Esophagus squamous epithelium (tissue), 5 donors: ENCODE data around the gene CATSPER1. TPM values are rescaled to one million over a fixed set of nuclear protein-coding genes. Genes with fewer than 3 reads are reported as not detected.

ENCODE experiments used
- DNase-seq: peaks from one replicate; lab custom pipeline; 2025; lab: John Stamatoyannopoulos, UW
- H3K27ac ChIP-seq, 4 donors: fragments of 200-600 bp; sonication (generic); one replicate each; pipeline ENCODE4 v1.5.1; 2016 to 2019; ENCODE audit warnings: mild to moderate bottlenecking in 1 of 4
- H3K27me3 ChIP-seq, 4 donors: fragments of 200-600 bp; sonication (generic); 1 replicate in 3 of 4; 2 replicates in 1 of 4; pipeline versions ENCODE4 v1.5.1 to v1.6.0; 2017 to 2021; ENCODE audit warnings: antibody characterized with exemption in 1 of 4
- H3K36me3 ChIP-seq, 3 donors: fragments of 200-600 bp; sonication (generic); one replicate each; pipeline ENCODE4 v1.5.1; 2016 to 2019
- H3K4me1 ChIP-seq, 3 donors: fragments of 200-600 bp; sonication (generic); one replicate each; pipeline ENCODE4 v1.5.1; 2017 to 2019
- H3K4me3 ChIP-seq, 4 donors: fragments of 200-600 bp; sonication (generic); 1 replicate in 3 of 4; 2 replicates in 1 of 4; pipeline ENCODE4 v1.5.1; 2016 to 2019; ENCODE audit warnings: mild to moderate bottlenecking in 2 of 4, moderate library complexity in 1 of 4
- H3K9me3 ChIP-seq, 3 donors: fragments of 200-600 bp; sonication (generic); one replicate each; pipeline ENCODE4 v1.5.1; 2016 to 2019
- POLR2A ChIP-seq, 4 donors: fragments of 450-650 bp; IDR thresholded peaks; one replicate each; pipeline ENCODE4 v1.6.1; 2017; ENCODE audit warnings: antibody characterized with exemption in 4 of 4, mild to moderate bottlenecking in 4 of 4, moderate library complexity in 3 of 4
- WGBS, 2 donors: methylation state at CpG; one replicate each; pipeline ENCODE4 v1.1.5; 2018; 5-methylcytosine and 5-hydroxymethylcytosine counted together
- intact Hi-C: fragments of 100-400 bp; cut with DNase I; formaldehyde crosslinking; loops from one replicate; pipeline ENCODE4 v1.15.0; 2022
- total RNA-seq, 4 donors: library from RNA; depleted of rRNA; stranded (reverse); fragments of >200 nt; gene quantifications; one replicate each; pipeline ENCODE4 v1.1.0, GENCODE V29; 2016
- TF ChIP-seq, protein P1 (sequence below), 6 experiments: fragments of 450-650 bp in 4 of 6; fragments of 200-600 bp in 2 of 6; sonication (generic) in 2 of 6; IDR thresholded peaks; one replicate each; pipeline ENCODE4 v1.5.1; 2016 to 2019; ENCODE audit warnings: antibody characterized with exemption in 6 of 6, mild to moderate bottlenecking in 4 of 6, moderate library complexity in 4 of 6
- donor health status: DM: yes; HTN: yes; CAD: no.

The CATSPER1 gene
- total RNA-seq, 4 donors from 2014 or later, result not detected

DNA sequence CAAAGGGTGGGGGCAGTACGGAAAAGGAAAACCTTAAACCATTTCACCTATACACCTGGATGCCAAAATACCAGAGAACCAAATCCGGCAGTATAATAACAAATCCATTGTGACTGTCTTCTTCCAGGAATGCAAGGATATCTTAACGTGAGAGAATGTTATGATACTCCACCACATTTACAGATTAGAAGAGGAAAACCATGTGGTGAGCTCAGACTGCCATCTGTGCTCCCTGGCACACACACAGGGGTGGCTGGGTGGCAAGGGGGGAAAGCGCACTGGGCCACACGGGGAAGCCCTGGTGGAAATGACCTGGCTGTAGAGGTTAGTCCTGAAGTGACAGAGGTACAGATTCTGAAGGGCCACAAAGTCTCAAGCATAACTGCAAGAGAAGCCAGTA, 34.2 kb downstream of the CATSPER1 start:
- intact Hi-C loops, result no loop called here
- TF ChIP-seq, protein P1, sequence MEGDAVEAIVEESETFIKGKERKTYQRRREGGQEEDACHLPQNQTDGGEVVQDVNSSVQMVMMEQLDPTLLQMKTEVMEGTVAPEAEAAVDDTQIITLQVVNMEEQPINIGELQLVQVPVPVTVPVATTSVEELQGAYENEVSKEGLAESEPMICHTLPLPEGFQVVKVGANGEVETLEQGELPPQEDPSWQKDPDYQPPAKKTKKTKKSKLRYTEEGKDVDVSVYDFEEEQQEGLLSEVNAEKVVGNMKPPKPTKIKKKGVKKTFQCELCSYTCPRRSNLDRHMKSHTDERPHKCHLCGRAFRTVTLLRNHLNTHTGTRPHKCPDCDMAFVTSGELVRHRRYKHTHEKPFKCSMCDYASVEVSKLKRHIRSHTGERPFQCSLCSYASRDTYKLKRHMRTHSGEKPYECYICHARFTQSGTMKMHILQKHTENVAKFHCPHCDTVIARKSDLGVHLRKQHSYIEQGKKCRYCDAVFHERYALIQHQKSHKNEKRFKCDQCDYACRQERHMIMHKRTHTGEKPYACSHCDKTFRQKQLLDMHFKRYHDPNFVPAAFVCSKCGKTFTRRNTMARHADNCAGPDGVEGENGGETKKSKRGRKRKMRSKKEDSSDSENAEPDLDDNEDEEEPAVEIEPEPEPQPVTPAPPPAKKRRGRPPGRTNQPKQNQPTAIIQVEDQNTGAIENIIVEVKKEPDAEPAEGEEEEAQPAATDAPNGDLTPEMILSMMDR (IDR thresholded peaks at IDR 0.05), result no peak
- no peak for TF ChIP-seq POLR2A (IDR thresholded peaks at IDR 0.05)
- DNase-seq, result no peak
- no peaks in the 10 kb centered on the region for H3K9me3 ChIP-seq
- WGBS, 2 donors, result 79 to 84% methylated on average over 5 of the region's 5 CpGs
- H3K27me3 ChIP-seq, result no peaks in the 10 kb centered on the region
- peaks cover 0 to 6% (median 0%) of the 10 kb centered on the region in 3 donors for H3K4me1 ChIP-seq
- H3K27ac ChIP-seq, result no peak overlapping the region
- no peak overlapping the region for H3K4me3 ChIP-seq
- peaks cover 0 to 28% (median 0%) of the 10 kb centered on the region in 3 donors for H3K36me3 ChIP-seq

DNA sequence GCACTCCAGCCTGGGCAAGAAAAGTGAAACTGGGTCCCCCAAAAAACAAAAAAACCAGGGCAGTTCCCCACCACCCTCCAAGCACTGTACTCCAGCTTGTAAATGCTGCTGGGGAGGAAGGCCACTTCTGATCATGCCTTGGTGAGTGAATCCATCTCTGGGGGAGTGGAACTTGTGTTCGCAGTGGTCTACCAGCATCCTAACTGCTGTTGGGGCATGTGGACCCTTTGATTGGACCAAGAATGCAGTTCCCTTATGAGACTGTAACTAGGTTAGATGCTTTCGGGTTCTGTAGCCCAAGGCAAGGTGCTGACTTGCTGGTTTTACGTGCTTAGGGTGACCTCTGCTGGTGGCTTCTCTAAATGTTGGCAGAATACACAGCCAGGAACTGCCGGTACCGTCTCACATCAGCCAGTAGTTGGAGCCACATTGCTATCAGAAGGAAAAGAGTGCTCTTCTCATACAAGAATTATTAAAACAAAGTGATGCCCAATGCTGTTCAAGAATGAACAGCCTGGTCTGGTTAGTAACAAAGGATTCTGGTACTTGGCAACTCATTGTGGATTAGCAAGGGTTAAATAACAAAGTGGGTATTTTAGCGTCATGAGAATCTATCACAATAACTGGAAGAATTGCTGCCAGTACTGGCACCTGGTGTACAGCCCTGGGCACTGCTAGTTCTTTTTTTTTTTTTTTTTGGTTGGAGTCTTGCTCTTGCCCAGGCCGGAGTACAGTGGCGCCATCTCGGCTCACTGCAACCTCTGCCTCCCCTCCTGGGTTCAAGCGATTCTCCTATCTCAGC, 37.3 kb downstream of the CATSPER1 start:
- peaks cover 0 to 6% (median 0%) of the 10 kb centered on the region in 3 donors for H3K4me1 ChIP-seq
- no peaks in the 10 kb centered on the region for H3K9me3 ChIP-seq
- WGBS, 2 donors, result 18 to 19% methylated on average over 10 of the region's 10 CpGs
- H3K27me3 ChIP-seq, result no peaks in the 10 kb centered on the region
- H3K4me3 ChIP-seq, result no peak overlapping the region
- peaks cover 0 to 10% (median 0%) of the 10 kb centered on the region in 3 donors for H3K36me3 ChIP-seq
- H3K27ac ChIP-seq, result peak overlapping the region in 1 of 4 donors; percentile 15
- intact Hi-C loops, result loop anchor here (5.0 kb wide), 1 partner anchor 107 kb away; no protein-coding TSS in a partner anchor
- peak; percentile 64 for DNase-seq
- TF ChIP-seq, protein P1 (IDR thresholded peaks at IDR 0.05), result peak; percentile 86 to 99 (median 96)
- no peak for TF ChIP-seq POLR2A (IDR thresholded peaks at IDR 0.05)

DNA sequence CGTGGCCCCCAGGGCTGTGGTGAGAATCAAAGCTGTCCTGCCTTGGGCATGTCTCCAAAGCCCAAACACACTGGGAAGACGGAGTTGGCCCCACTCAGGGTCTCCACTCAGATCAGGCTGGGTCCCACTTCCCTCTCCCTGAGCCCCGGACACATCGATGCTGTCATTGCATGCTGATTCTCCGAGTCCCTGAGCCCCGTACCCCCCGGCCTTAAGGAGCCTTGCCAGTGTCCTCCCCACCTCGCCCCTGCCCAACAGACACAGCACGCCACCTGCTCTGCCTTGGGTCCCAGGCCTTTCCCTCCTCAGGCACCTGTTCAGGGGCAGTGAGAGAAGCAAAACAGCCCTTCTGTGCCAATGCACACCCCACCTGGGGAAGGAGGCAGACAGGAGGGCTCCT, 38.9 kb downstream of the CATSPER1 start:
- no peaks in the 10 kb centered on the region for H3K9me3 ChIP-seq
- H3K4me1 ChIP-seq, result peaks cover 0 to 6% (median 0%) of the 10 kb centered on the region in 3 donors
- DNase-seq, result no peak
- no peaks in the 10 kb centered on the region for H3K27me3 ChIP-seq
- no peak for TF ChIP-seq POLR2A (IDR thresholded peaks at IDR 0.05)
- TF ChIP-seq, protein P1 (IDR thresholded peaks at IDR 0.05), result no peak
- intact Hi-C loops, result loop anchor here (5.0 kb wide), 1 partner anchor 105 kb away; no protein-coding TSS in a partner anchor
- WGBS, 2 donors, result 56 to 89% methylated on average over 2 to 4 of the region's 9 CpGs
- no peak overlapping the region for H3K4me3 ChIP-seq
- H3K27ac ChIP-seq, result no peak overlapping the region
- peaks cover 0 to 10% (median 0%) of the 10 kb centered on the region in 3 donors for H3K36me3 ChIP-seq

DNA sequence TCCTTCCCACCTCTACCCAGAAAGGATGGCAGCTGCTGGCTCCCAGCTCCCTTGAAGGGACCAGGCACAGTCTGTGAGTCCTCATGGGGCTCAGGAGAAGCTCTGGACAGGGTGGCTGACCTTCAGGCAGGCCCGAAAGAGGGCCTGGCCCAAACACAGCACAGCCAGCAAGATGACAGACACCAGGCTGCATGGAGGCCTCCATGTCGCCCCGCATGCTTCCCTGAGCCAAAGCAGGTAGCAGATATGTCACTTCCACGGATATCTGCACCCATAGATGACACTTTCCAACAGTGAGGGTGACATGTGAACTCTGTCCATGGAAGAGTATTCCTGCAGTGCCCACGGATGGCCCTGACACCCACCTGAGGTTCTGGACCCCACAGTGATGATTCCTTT, 42.7 kb downstream of the CATSPER1 start:
- Histone ChIP-seq H3K4me1 (no peaks in the 10 kb centered on the region), H3K9me3 (no peaks in the 10 kb centered on the region), H3K36me3 (peaks cover 3 to 15% (median 8%) of the 10 kb centered on the region in 3 donors), H3K27ac (no peak overlapping the region), H3K27me3 (no peaks in the 10 kb centered on the region), H3K4me3 (no peak overlapping the region)
- no peak for DNase-seq
- no peak for TF ChIP-seq POLR2A (IDR thresholded peaks at IDR 0.05)
- TF ChIP-seq, protein P1 (IDR thresholded peaks at IDR 0.05), result no peak
- intact Hi-C loops, result no loop called here
- no CpG with 5 or more reads among the region's 5 CpGs for WGBS, 2 donors
